GM23338 (cell line): ENCODE results near the gene SHISAL2B. TPM values are rescaled to one million over a fixed set of nuclear protein-coding genes. Genes with fewer than 3 reads are reported as not detected.
"Not testable (repeated sequence)": the region's sequence is repeated elsewhere in the genome, so short reads cannot be mapped to it uniquely, and the experiment has no call there.

Source experiments
- ATAC-seq: fragments of 200-7000 bp; cut with Tn5 transposase; 3 replicates; pipeline ENCODE4 v1.9.1; 2020
- DNase-seq: peaks from one replicate; pipeline ENCODE4 v3.0.0-alpha.2; 2015; ENCODE audit warnings: low spot score
- H2AFZ ChIP-seq: fragments of 200-600 bp; sonication (generic); 2 replicates; pipeline ENCODE4 v1.8.0; 2016; ENCODE audit warnings: antibody characterized with exemption, mild to moderate bottlenecking, moderate library complexity
- H3F3A ChIP-seq: fragments of 200-600 bp; sonication (generic); replicated peaks from 2 replicates; pipeline ENCODE4 v1.8.0; 2017; ENCODE audit warnings: antibody characterized with exemption, mixed run types, low read depth
- H3K27ac ChIP-seq: fragments of 200-600 bp; sonication (generic); 2 replicates; pipeline ENCODE4 v1.6.1; 2016; ENCODE audit warnings: low read depth
- H3K27me3 ChIP-seq: fragments of 200-600 bp; sonication (generic); 2 replicates; pipeline ENCODE4 v1.8.0; 2016; ENCODE audit warnings: mild to moderate bottlenecking, mixed run types, moderate library complexity; ENCODE audit not compliant: insufficient read depth
- H3K36me3 ChIP-seq: fragments of 200-600 bp; sonication (generic); 2 replicates; pipeline ENCODE4 v1.8.0; 2016; ENCODE audit warnings: mild to moderate bottlenecking; ENCODE audit not compliant: insufficient read depth
- H3K4me1 ChIP-seq: fragments of 200-600 bp; sonication (generic); 2 replicates; pipeline ENCODE4 v1.8.0; 2016; ENCODE audit warnings: mild to moderate bottlenecking, moderate library complexity; ENCODE audit not compliant: insufficient read depth
- H3K4me2 ChIP-seq: fragments of 200-600 bp; sonication (generic); 2 replicates; pipeline ENCODE4 v1.7.1; 2017; ENCODE audit warnings: mixed run types
- H3K4me3 ChIP-seq: fragments of 200-600 bp; sonication (generic); 2 replicates; pipeline ENCODE4 v1.6.1; 2016; ENCODE audit warnings: mixed run types
- H3K79me2 ChIP-seq: fragments of 200-600 bp; sonication (generic); replicated peaks from 2 replicates; pipeline ENCODE4 v1.8.0; 2017; ENCODE audit warnings: mild to moderate bottlenecking; ENCODE audit not compliant: insufficient read depth
- H3K9me2 ChIP-seq: fragments of 200-600 bp; sonication (generic); 2 replicates; pipeline ENCODE4 v1.8.0; 2017; ENCODE audit not compliant: insufficient read depth
- H4K20me1 ChIP-seq: fragments of 200-600 bp; sonication (generic); replicated peaks from 2 replicates; pipeline ENCODE4 v1.8.0; 2017; ENCODE audit warnings: mild to moderate bottlenecking; ENCODE audit not compliant: insufficient read depth
- H3K27ac Mint-ChIP-seq: 2 replicates; pipeline ENCODE4 v1.8.0; 2020; ENCODE audit warnings: inconsistent platforms, mild to moderate bottlenecking, moderate library complexity, mixed read lengths
- H3K27me3 Mint-ChIP-seq: 3 replicates; pipeline ENCODE4 v1.8.0; 2022; ENCODE audit warnings: low read depth, mild to moderate bottlenecking, moderate library complexity, mixed read lengths, inconsistent platforms; ENCODE audit not compliant: insufficient read depth, poor library complexity
- H3K36me3 Mint-ChIP-seq: 3 replicates; pipeline ENCODE4 v1.8.0; 2021; ENCODE audit warnings: low read depth, mild to moderate bottlenecking, inconsistent platforms, moderate library complexity, mixed read lengths
- H3K4me1 Mint-ChIP-seq: 3 replicates; pipeline ENCODE4 v1.8.0; 2020; ENCODE audit warnings: mild to moderate bottlenecking, inconsistent platforms, mixed read lengths
- H3K4me3 Mint-ChIP-seq: 3 replicates; pipeline ENCODE4 v1.8.0; 2021; ENCODE audit warnings: moderate library complexity, mild to moderate bottlenecking, inconsistent platforms, mixed read lengths
- H3K9me3 Mint-ChIP-seq: 3 replicates; pipeline ENCODE4 v1.8.0; 2020; ENCODE audit warnings: moderate library complexity, mild to moderate bottlenecking, inconsistent platforms, mixed read lengths
- CREB1 ChIP-seq: fragments of 250-450 bp; sonication (Bioruptor Pico); IDR thresholded peaks from 2 replicates; pipeline ENCODE4 v1.5.0; 2020; ENCODE audit warnings: low read depth, mild to moderate bottlenecking, moderate library complexity
- EZH2phosphoT487 ChIP-seq: fragments of 200-600 bp; sonication (generic); IDR thresholded peaks from one replicate; pipeline ENCODE4 v1.8.1; 2018; ENCODE audit warnings: antibody characterized with exemption; ENCODE audit not compliant: unreplicated experiment
- NANOG ChIP-seq: IDR thresholded peaks from 2 replicates; pipeline ENCODE4 v1.6.1; 2016; ENCODE audit warnings: antibody characterized with exemption, borderline replicate concordance
- POLR2AphosphoS5 ChIP-seq: IDR thresholded peaks from 2 replicates; pipeline ENCODE4 v1.6.1; 2016; ENCODE audit warnings: antibody characterized with exemption, low read depth
- ZNF114 ChIP-seq: fragments of 250-450 bp; sonication (Bioruptor Pico); IDR thresholded peaks from 2 replicates; pipeline ENCODE4 v1.5.0; 2020; ENCODE audit warnings: mild to moderate bottlenecking, moderate library complexity
- ZNF331 ChIP-seq: fragments of 250-450 bp; sonication (Bioruptor Pico); IDR thresholded peaks from 2 replicates; pipeline ENCODE4 v1.5.0; 2020; ENCODE audit warnings: low read depth, mild to moderate bottlenecking, moderate library complexity
- ZNF462 ChIP-seq: fragments of 250-450 bp; sonication (Bioruptor Pico); IDR thresholded peaks from 2 replicates; pipeline ENCODE4 v1.5.0; 2020; ENCODE audit warnings: mild to moderate bottlenecking, moderate library complexity
- polyA plus RNA-seq: library from polyadenylated mRNA; unstranded; fragments of >200 nt; fragmentation: Nextera tagmentation; extraction: Ambion mirVana; gene quantifications from 2 replicates; pipeline ENCODE4 v1.2.1, GENCODE V29; 2016
- total RNA-seq: library from RNA; depleted of rRNA; stranded (reverse); fragments of >200 nt; shearing (Covaris generic); gene quantifications from 2 replicates; pipeline ENCODE4 v1.2.3, GENCODE V29; 2014
- TF ChIP-seq, protein P1 (sequence below), 2 experiments: fragments of 200-600 bp in 1 of 2; sonication (generic) in 1 of 2; conservative IDR thresholded peaks; 2 replicates each; pipeline versions ENCODE4 v1.5.1 to v1.6.1; 2016 to 2017; ENCODE audit warnings: antibody characterized with exemption in 2 of 2, low read depth in 2 of 2, mild to moderate bottlenecking in 2 of 2, moderate library complexity in 1 of 2

The SHISAL2B gene
- total and polyA plus RNA-seq, 2 experiments from 2014 or later, result 12.3 to 21.1 TPM

GRCh38 chr5:64700765-64701164 lies 10.5 kb downstream of the SHISAL2B start (continued):
- TF ChIP-seq ZNF114 (CRISPR knock-in tag) (no peak), POLR2AphosphoS5 (no peak), CREB1 (no peak)

DNA sequence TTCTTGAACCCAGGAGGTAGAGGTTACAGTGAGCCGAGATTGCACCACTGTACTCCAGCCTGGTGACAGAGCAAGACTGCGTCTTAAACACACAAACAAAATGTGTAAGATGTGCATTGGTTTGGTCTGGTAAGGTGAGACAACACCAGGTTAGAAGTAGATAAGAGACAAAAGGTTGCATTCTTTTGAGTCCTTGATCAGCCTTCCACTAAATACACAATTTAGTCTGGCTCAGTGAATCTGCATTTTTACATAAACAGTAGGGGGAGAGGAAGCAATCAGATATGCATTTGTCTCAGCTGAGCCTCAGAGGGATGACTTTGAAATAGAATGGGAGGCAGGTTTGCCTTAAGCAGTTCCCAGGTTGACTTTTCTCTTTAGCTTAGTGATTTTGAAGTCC lies 15.8 kb downstream of the SHISAL2B start:
- H3F3A ChIP-seq, H3K27me3 ChIP-seq, H3K27me3 Mint-ChIP-seq, H4K20me1 ChIP-seq, H3K79me2 ChIP-seq, H3K36me3 ChIP-seq, H3K9me2 ChIP-seq, H2AFZ ChIP-seq: not testable (repeated sequence)
- peak overlapping the region; percentile 97 for H3K27ac ChIP-seq
- Mint-ChIP-seq H3K4me1 (peaks cover 30% of the 10 kb centered on the region), H3K9me3 (peaks cover 20% of the 10 kb centered on the region), H3K27ac (peak overlapping the region; percentile 94), H3K36me3 (peaks cover 24% of the 10 kb centered on the region), H3K4me3 (peak overlapping the region; percentile 18)
- DNase-seq (peak; percentile 74), ATAC-seq (peak; percentile 70)
- TF ChIP-seq POLR2AphosphoS5 (peak; percentile 21; the same call in 1 of the 2 replicates), NANOG (peak; percentile 83), ZNF462 (peak; percentile 39; the same call in 1 of the 2 replicates)
- peaks cover 36% of the 10 kb centered on the region for H3K4me1 ChIP-seq
- H3K4me2 ChIP-seq, result peak overlapping the region; percentile 52
- peak overlapping the region; percentile 29 for H3K4me3 ChIP-seq

- Mint-ChIP-seq H3K27ac (no peak overlapping the region), H3K9me3 (peaks cover 20% of the 10 kb centered on the region), H3K36me3 (peaks cover 20% of the 10 kb centered on the region), H3K4me1 (peaks cover 30% of the 10 kb centered on the region), H3K4me3 (no peak overlapping the region), H3K27me3 (no peaks in the 10 kb centered on the region)
- peaks cover 7% of the 10 kb centered on the region; the same call in 1 of the 2 replicates for H3K36me3 ChIP-seq
- H4K20me1 ChIP-seq, result no peaks in the 10 kb centered on the region
- H3F3A ChIP-seq, result no peaks in the 10 kb centered on the region
- H3K4me1 ChIP-seq, result peaks cover 36% of the 10 kb centered on the region
- no peaks in the 10 kb centered on the region for H3K27me3 ChIP-seq
- H3K27ac ChIP-seq, result peak overlapping the region; percentile 97
- no peak overlapping the region for H2AFZ ChIP-seq
- H3K9me2 ChIP-seq, result no peaks in the 10 kb centered on the region
- no peak overlapping the region for H3K4me3 ChIP-seq
- H3K4me2 ChIP-seq, result peak overlapping the region; percentile 52
- no peaks in the 10 kb centered on the region for H3K79me2 ChIP-seq
- peak; percentile 32; the same call in 2 of the 3 replicates for ATAC-seq
- peak; percentile 53 for DNase-seq
- TF ChIP-seq EZH2phosphoT487 (no peak), POLR2AphosphoS5 (no peak), ZNF331 (CRISPR knock-in tag) (no peak)
- TF ChIP-seq, protein P1, sequence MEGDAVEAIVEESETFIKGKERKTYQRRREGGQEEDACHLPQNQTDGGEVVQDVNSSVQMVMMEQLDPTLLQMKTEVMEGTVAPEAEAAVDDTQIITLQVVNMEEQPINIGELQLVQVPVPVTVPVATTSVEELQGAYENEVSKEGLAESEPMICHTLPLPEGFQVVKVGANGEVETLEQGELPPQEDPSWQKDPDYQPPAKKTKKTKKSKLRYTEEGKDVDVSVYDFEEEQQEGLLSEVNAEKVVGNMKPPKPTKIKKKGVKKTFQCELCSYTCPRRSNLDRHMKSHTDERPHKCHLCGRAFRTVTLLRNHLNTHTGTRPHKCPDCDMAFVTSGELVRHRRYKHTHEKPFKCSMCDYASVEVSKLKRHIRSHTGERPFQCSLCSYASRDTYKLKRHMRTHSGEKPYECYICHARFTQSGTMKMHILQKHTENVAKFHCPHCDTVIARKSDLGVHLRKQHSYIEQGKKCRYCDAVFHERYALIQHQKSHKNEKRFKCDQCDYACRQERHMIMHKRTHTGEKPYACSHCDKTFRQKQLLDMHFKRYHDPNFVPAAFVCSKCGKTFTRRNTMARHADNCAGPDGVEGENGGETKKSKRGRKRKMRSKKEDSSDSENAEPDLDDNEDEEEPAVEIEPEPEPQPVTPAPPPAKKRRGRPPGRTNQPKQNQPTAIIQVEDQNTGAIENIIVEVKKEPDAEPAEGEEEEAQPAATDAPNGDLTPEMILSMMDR (conservative IDR thresholded peaks at IDR 0.05; ENCODE audit: low read depth in 2 of 2), result no peak
Observed at GRCh38 chr5:64707191-64707590, 16.9 kb downstream of the SHISAL2B start.
